ENCODE measurements around the gene ACOT6.

- no peak for TF ChIP-seq RFX5 (IDR thresholded peaks at IDR 0.05)
- no peak for TF ChIP-seq MYC (IDR thresholded peaks at IDR 0.05; ENCODE audit: borderline replicate concordance, low read length)
- TF ChIP-seq PHF8 (IDR thresholded peaks at IDR 0.05; ENCODE audit: borderline replicate concordance, low read depth) = no peak
- no peak for TF ChIP-seq CTCF (IDR thresholded peaks at IDR 0.05)
- no peak for TF ChIP-seq POLR2A (IDR thresholded peaks at IDR 0.05; ENCODE audit: low read length)
- no peak for TF ChIP-seq CEBPB (IDR thresholded peaks at IDR 0.05)
- no peak for TF ChIP-seq RNF2 (IDR thresholded peaks at IDR 0.05; ENCODE audit: borderline replicate concordance, low read depth)
- no peak for TF ChIP-seq HOXA7 (CRISPR knock-in tag; IDR thresholded peaks at IDR 0.05)
- no peak for TF ChIP-seq EP300 (IDR thresholded peaks at IDR 0.05)
- TF ChIP-seq E2F6 (IDR thresholded peaks at IDR 0.05; ENCODE audit: borderline replicate concordance, low read depth) = no peak
- TF ChIP-seq NR3C1 (IDR thresholded peaks at IDR 0.05) = no peak
- TF ChIP-seq KDM1A (IDR thresholded peaks at IDR 0.05; ENCODE audit: low read depth) = no peak
These were observed 21.9 kb downstream of the ACOT6 start for GRCh38 chr14:73634011-73634833.

Measured in A549 (cell line).